HL-60 (cell line): ENCODE measurements around the gene HACD2.
A peak's percentile ranks its signal among the peaks of the same experiment; 100 is the strongest.

ENCODE experiments used
- DNase-seq, 2 experiments: peaks; one replicate each; pipeline ENCODE4 v3.0.0-alpha.2; 2010 to 2020; ENCODE audit warnings: low read depth in 1 of 2, low spot score in 1 of 2
- H3K27ac ChIP-seq: fragments of 250-450 bp; sonication (Bioruptor Pico); replicated peaks from 2 replicates; pipeline ENCODE4 v1.5.1; 2020; ENCODE audit warnings: mild to moderate bottlenecking, moderate library complexity
- H3K27me3 ChIP-seq: fragments of 250-450 bp; sonication (Bioruptor Pico); 2 replicates; pipeline ENCODE4 v1.5.1; 2021; ENCODE audit warnings: mild to moderate bottlenecking, moderate library complexity; ENCODE audit not compliant: insufficient read depth, poor library complexity, severe bottlenecking
- H3K4me3 ChIP-seq: replicated peaks from 2 replicates; pipeline ENCODE4 v1.5.1; 2011; ENCODE audit warnings: mild to moderate bottlenecking, control low read depth, low read length; ENCODE audit not compliant: insufficient read depth
- GABPA ChIP-seq: IDR thresholded peaks from 2 replicates; pipeline ENCODE4 v1.6.1; 2012; ENCODE audit warnings: low read depth
- POLR2AphosphoS5 ChIP-seq: IDR thresholded peaks from 2 replicates; pipeline ENCODE4 v1.6.1; 2012; ENCODE audit warnings: low read depth
- SPI1 ChIP-seq: IDR thresholded peaks from 2 replicates; pipeline ENCODE4 v1.6.1; 2012; ENCODE audit warnings: low read depth, mild to moderate bottlenecking, borderline replicate concordance
- TF ChIP-seq, protein P1 (sequence below): IDR thresholded peaks from 2 replicates; pipeline ENCODE4 v1.6.1; 2012; ENCODE audit warnings: low read depth; ENCODE audit not compliant: insufficient replicate concordance
- TF ChIP-seq, protein P2 (sequence below): IDR thresholded peaks from one replicate; pipeline ENCODE4 v1.5.1; 2011; ENCODE audit warnings: low read length, control low read depth, inconsistent platforms; ENCODE audit not compliant: insufficient read depth

HACD2 gene

DNA sequence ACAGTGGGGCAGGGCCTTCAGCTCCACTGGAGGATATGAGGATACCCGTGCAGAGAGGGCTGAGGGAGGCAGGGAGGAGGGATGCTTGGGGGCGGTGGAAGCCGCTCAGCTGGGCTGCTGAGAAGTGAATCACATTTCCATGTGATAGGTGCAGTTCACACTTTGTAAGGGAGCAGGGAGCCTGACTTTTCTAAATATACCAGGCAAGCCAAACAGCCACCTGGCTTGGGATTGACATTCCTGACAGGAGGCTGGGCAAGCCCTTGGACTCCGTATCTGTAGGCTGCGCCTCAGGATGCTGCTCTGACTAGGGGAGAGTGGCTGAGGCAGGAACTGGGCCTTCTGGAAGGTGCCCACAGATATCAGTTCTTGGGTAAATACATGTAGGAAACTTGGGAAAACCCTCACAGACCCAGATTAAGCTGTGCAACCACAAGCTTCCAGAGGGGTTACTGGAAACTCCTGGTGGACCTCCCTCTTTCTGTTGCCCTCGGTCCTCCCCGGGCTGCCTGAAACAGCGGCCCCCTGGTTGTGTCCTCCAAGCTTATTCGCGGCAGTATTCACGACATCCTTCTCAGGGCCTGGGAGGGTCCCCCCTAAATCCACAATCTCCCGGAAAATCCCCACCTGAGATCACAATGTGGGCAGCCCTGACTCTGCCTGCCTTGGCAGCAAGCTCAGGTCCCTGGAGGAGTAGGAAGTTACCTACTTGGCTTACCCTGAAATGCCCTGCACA lies 103.0 kb downstream of the HACD2 start:
- no peak for DNase-seq
- Histone ChIP-seq H3K27me3 (no peaks in the 10 kb centered on the region), H3K27ac (no peak overlapping the region), H3K4me3 (no peak overlapping the region)
- TF ChIP-seq, protein P1, sequence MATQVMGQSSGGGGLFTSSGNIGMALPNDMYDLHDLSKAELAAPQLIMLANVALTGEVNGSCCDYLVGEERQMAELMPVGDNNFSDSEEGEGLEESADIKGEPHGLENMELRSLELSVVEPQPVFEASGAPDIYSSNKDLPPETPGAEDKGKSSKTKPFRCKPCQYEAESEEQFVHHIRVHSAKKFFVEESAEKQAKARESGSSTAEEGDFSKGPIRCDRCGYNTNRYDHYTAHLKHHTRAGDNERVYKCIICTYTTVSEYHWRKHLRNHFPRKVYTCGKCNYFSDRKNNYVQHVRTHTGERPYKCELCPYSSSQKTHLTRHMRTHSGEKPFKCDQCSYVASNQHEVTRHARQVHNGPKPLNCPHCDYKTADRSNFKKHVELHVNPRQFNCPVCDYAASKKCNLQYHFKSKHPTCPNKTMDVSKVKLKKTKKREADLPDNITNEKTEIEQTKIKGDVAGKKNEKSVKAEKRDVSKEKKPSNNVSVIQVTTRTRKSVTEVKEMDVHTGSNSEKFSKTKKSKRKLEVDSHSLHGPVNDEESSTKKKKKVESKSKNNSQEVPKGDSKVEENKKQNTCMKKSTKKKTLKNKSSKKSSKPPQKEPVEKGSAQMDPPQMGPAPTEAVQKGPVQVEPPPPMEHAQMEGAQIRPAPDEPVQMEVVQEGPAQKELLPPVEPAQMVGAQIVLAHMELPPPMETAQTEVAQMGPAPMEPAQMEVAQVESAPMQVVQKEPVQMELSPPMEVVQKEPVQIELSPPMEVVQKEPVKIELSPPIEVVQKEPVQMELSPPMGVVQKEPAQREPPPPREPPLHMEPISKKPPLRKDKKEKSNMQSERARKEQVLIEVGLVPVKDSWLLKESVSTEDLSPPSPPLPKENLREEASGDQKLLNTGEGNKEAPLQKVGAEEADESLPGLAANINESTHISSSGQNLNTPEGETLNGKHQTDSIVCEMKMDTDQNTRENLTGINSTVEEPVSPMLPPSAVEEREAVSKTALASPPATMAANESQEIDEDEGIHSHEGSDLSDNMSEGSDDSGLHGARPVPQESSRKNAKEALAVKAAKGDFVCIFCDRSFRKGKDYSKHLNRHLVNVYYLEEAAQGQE: no peak
- no peak for TF ChIP-seq SPI1
- TF ChIP-seq GABPA: no peak
- TF ChIP-seq, protein P2, sequence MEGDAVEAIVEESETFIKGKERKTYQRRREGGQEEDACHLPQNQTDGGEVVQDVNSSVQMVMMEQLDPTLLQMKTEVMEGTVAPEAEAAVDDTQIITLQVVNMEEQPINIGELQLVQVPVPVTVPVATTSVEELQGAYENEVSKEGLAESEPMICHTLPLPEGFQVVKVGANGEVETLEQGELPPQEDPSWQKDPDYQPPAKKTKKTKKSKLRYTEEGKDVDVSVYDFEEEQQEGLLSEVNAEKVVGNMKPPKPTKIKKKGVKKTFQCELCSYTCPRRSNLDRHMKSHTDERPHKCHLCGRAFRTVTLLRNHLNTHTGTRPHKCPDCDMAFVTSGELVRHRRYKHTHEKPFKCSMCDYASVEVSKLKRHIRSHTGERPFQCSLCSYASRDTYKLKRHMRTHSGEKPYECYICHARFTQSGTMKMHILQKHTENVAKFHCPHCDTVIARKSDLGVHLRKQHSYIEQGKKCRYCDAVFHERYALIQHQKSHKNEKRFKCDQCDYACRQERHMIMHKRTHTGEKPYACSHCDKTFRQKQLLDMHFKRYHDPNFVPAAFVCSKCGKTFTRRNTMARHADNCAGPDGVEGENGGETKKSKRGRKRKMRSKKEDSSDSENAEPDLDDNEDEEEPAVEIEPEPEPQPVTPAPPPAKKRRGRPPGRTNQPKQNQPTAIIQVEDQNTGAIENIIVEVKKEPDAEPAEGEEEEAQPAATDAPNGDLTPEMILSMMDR: no peak

DNA sequence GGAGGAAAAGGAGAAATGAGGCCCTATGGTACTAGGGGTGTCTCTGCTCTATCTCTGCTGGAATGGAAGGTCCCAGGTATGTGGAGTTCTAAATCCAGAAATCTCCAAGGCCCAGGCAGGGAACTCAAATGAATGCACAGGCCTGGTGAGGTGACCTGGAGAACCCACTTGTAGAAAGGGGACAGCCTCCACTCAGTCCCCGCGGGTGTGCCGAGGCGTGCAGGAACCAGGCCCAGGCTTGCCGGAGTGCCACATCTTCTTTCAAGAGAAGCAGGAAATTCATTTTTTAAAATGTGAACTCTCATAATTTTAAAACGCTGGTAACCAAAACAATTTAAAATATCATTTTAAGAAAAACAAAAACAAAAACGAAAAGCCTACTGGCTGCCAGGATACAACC lies 103.8 kb downstream of the HACD2 start:
- no peak for DNase-seq
- H3K27ac ChIP-seq: no peak overlapping the region
- no peak overlapping the region for H3K4me3 ChIP-seq
- no peaks in the 10 kb centered on the region for H3K27me3 ChIP-seq
- TF ChIP-seq, protein P1: no peak
- TF ChIP-seq POLR2AphosphoS5: no peak
- TF ChIP-seq GABPA: no peak
- TF ChIP-seq SPI1: no peak
- TF ChIP-seq, protein P2: no peak

DNA sequence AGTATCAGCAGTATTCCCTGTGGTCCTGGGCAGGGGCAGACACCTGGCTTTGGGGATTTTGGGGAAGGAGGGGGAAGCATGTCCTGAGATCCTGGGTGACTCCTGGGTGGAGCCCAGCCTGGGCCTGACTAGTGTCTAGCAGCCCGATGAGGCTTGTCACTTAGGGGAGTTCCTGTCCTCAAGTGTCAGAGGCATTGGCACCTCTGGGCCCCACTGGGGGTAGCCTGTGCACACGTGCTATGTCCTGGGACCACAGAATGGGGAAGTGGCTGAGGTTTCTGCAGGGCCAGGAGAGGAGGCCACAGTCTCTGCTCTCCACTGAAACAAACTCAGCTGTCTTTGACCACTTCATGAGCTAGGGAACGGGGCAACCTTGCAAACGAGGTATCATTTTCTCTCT lies 104.4 kb downstream of the HACD2 start:
- Histone ChIP-seq H3K4me3 (no peak overlapping the region), H3K27me3 (peaks cover 4% of the 10 kb centered on the region), H3K27ac (no peak overlapping the region)
- DNase-seq: peak in 1 of 2 experiments; percentile 53
- TF ChIP-seq, protein P1: no peak
- peak; percentile 89 for TF ChIP-seq SPI1
